Adrenal gland (tissue), 12 donors: ENCODE measurements around the gene FARS2. TPM values are rescaled to one million over a fixed set of nuclear protein-coding genes. Genes with fewer than 3 reads are reported as not detected.

Experiments
- DNase-seq, 7 donors: peaks; one replicate each; pipeline ENCODE4 v3.0.0-alpha.2; 2019 to 2020
- H3K27ac ChIP-seq, 5 donors: fragments of 200-600 bp; sonication (generic) in 4 of 5; 1 replicate in 3 of 5; 2 replicates in 2 of 5; pipeline versions ENCODE4 v1.5.1 to v1.8.0; 2016 to 2020; ENCODE audit warnings: mild to moderate bottlenecking in 1 of 5
- H3K27me3 ChIP-seq: fragments of 200-600 bp; 2 replicates; pipeline ENCODE4 v1.8.0; 2021
- H3K36me3 ChIP-seq, 2 donors: fragments of 200-600 bp; replicated peaks in 1 of 2; 1 replicate in 1 of 2; 2 replicates in 1 of 2; pipeline versions ENCODE4 v1.5.1 to v1.8.0; 2018 to 2022
- H3K4me1 ChIP-seq, 2 donors: fragments of 200-600 bp; replicated peaks in 1 of 2; 1 replicate in 1 of 2; 2 replicates in 1 of 2; pipeline versions ENCODE4 v1.5.1 to v1.8.0; 2018 to 2021
- H3K4me3 ChIP-seq, 4 donors: fragments of 200-600 bp; sonication (generic) in 3 of 4; one replicate each; pipeline ENCODE4 v1.5.1; 2016 to 2018
- H3K9me3 ChIP-seq, 3 donors: fragments of 200-600 bp; sonication (generic) in 1 of 3; replicated peaks in 1 of 3; 1 replicate in 2 of 3; 2 replicates in 1 of 3; pipeline versions ENCODE4 v1.5.1 to v1.8.0; 2016 to 2021
- POLR2A ChIP-seq, 2 donors: fragments of 450-650 bp; IDR thresholded peaks; one replicate each; pipeline ENCODE4 v1.6.1; 2017; ENCODE audit warnings: antibody characterized with exemption in 2 of 2, mild to moderate bottlenecking in 2 of 2, moderate library complexity in 1 of 2
- WGBS, 4 donors: extraction: QIAGEN DNeasy Blood & Tissue Kit in 2 of 4; methylation state at CpG; one replicate each; pipeline versions ENCODE4 v1.1.5 to v1.1.7; 2013 to 2017; 5-methylcytosine and 5-hydroxymethylcytosine counted together
- intact Hi-C, 2 donors: fragments of 100-400 bp; cut with DNase I; formaldehyde crosslinking; loops; one replicate each; pipeline versions ENCODE4 v1.14.1 to v1.15.0; 2022 to 2023
- polyA plus RNA-seq, 3 donors: library from polyadenylated mRNA; stranded (reverse); fragments of 200-250 nt in 2 of 3; fragments of 350-450 nt in 1 of 3; fragmentation: Illumina TruSeq in 1 of 3; extraction: RNeasy Lipid Tissue Mini Kit (QIAGEN cat#74804) in 1 of 3; gene quantifications; one replicate each; pipeline ENCODE4 v1.2.3, GENCODE V29; 2013 to 2014
- total RNA-seq, 9 donors: library from RNA; depleted of rRNA in 4 of 9; stranded (reverse); fragments of >200 nt in 4 of 9; fragments of 120-200 nt in 1 of 9; fragmentation: NEBNext Ultra II Directional in 1 of 9; extraction: Animal tissue kit (Norgen Biotek cat#: 25700) in 1 of 9; gene quantifications; one replicate each; pipeline versions ENCODE4 v1.1.0 to v1.2.4, GENCODE V29; 2013 to 2023
- TF ChIP-seq, protein P1 (sequence below), 6 experiments: fragments of 450-650 bp in 4 of 6; fragments of 200-600 bp in 2 of 6; sonication (generic) in 1 of 6; IDR thresholded peaks; 1 replicate in 5 of 6; 2 replicates in 1 of 6; pipeline versions ENCODE4 v1.5.1 to v1.8.0; 2016 to 2021; ENCODE audit warnings: antibody characterized with exemption in 6 of 6, mild to moderate bottlenecking in 2 of 6, moderate library complexity in 1 of 6
- donor health status: healthy with polysubstance abuse.
- donor health status: Bipolar disorder and iron deficiency.
- donor health status: DM: yes; HTN: yes; CAD: no.
- donor health status: DM: no; HTN: no; CAD: no.
- donor health status: DM: no; HTN: no; CAD: no.
- donor health status: DM: yes; HTN: yes; CAD: no.

The FARS2 gene
- total and polyA plus RNA-seq, 12 donors = 7.2 to 55.2 (median 19.8) TPM

GRCh38 chr6:5247201-5247600 is 14.1 kb upstream of the FARS2 start:
- 93 to 98% (median 96%) methylated on average over 2 of the region's 2 CpGs for WGBS, 4 donors
- intact Hi-C loops = no loop called here
- TF ChIP-seq POLR2A (IDR thresholded peaks at IDR 0.05) = no peak
- TF ChIP-seq, protein P1, sequence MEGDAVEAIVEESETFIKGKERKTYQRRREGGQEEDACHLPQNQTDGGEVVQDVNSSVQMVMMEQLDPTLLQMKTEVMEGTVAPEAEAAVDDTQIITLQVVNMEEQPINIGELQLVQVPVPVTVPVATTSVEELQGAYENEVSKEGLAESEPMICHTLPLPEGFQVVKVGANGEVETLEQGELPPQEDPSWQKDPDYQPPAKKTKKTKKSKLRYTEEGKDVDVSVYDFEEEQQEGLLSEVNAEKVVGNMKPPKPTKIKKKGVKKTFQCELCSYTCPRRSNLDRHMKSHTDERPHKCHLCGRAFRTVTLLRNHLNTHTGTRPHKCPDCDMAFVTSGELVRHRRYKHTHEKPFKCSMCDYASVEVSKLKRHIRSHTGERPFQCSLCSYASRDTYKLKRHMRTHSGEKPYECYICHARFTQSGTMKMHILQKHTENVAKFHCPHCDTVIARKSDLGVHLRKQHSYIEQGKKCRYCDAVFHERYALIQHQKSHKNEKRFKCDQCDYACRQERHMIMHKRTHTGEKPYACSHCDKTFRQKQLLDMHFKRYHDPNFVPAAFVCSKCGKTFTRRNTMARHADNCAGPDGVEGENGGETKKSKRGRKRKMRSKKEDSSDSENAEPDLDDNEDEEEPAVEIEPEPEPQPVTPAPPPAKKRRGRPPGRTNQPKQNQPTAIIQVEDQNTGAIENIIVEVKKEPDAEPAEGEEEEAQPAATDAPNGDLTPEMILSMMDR (IDR thresholded peaks at IDR 0.05) = no peak

DNA sequence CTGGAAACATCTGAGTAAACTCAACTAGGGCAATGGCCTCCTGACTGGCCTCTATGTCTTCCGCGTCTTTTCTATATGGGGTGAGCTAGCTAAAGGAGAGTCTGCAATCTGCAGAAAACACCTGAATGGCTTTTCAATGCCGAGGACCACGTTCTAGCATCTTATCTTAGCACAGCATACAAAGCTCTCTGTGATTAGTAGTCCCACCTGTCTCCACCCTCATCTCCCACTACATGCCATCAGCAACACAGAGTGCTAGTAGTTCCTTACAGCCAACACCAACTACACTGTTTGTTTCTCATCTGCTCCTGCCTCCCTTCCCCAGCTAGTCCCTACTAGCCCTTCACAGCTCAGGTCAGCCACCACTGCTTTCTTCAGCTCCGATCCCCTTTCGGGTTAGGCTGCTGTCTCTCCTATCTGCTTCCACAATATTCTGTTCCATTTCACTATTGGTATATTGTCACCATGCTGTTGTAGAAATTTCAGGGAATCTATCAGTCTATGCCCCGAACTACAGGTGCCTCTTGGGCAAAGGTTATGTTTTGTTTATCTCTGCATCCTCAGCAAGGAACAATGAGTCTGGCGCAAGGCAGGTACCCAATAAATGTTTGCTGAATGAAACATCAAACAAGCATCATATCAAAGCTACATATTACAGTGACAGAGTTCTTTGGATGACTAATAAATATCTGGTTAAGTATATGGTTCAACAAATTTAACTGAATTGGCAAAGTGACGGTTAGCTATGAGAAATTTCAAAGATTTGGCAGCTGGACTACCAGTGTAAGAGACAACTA is 12.8 kb upstream of the FARS2 start:
- Histone ChIP-seq H3K4me3 (no peak overlapping the region), H3K27ac (no peak overlapping the region), H3K27me3 (no peaks in the 10 kb centered on the region), H3K36me3 (no peaks in the 10 kb centered on the region), H3K9me3 (no peaks in the 10 kb centered on the region), H3K4me1 (peaks cover 27 to 31% of the 10 kb centered on the region in 2 donors)
- 84 to 93% (median 92%) methylated on average over 9 of the region's 9 CpGs for WGBS, 4 donors
- intact Hi-C loops = no loop called here
- TF ChIP-seq POLR2A (IDR thresholded peaks at IDR 0.05) = no peak
- TF ChIP-seq, protein P1 (IDR thresholded peaks at IDR 0.05) = no peak
- DNase-seq = no peak

More at GRCh38 chr6:5247201-5247600, 14.1 kb upstream of the FARS2 start:
- Histone ChIP-seq H3K9me3 (no peaks in the 10 kb centered on the region), H3K4me1 (peaks cover 27 to 31% of the 10 kb centered on the region in 2 donors), H3K27me3 (no peaks in the 10 kb centered on the region), H3K36me3 (no peaks in the 10 kb centered on the region), H3K27ac (no peak overlapping the region), H3K4me3 (no peak overlapping the region)
- no peak for DNase-seq

- Histone ChIP-seq H3K36me3 (no peaks in the 10 kb centered on the region), H3K27me3 (no peaks in the 10 kb centered on the region), H3K4me1 (peaks cover 27 to 31% of the 10 kb centered on the region in 2 donors), H3K4me3 (no peak overlapping the region), H3K9me3 (no peaks in the 10 kb centered on the region), H3K27ac (peak overlapping the region in 2 of 5 donors; percentile 31 to 33)
- 43 to 55% (median 48%) methylated on average over 5 of the region's 5 CpGs for WGBS, 4 donors
- intact Hi-C loops = no loop called here
- DNase-seq = peak in 1 of 7 donors; percentile 16
- TF ChIP-seq POLR2A (IDR thresholded peaks at IDR 0.05) = no peak
- TF ChIP-seq, protein P1 (IDR thresholded peaks at IDR 0.05) = no peak
These were observed 11.7 kb upstream of the FARS2 start for GRCh38 chr6:5249451-5250122.

DNA sequence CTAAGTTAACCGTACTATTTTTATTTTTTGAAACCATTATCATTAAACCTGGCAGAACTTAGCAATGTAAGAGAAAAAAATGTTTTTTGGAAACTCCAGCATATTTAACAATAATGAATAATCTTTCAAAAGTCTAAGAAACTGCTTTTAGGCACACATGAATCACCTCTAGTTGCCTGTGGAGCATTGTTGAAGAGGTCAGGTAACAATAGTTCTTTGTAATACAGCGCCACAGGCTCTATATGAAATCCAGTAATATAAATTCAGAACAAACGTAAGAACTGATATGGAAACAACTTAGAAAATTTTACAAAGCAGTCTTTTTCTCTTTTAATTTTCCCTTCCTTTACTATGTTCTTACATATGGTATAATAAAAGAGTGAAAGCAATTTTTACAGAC is 10.9 kb upstream of the FARS2 start:
- no peaks in the 10 kb centered on the region for H3K9me3 ChIP-seq
- H3K4me1 ChIP-seq = peaks cover 25 to 28% of the 10 kb centered on the region in 2 donors
- TF ChIP-seq POLR2A (IDR thresholded peaks at IDR 0.05) = no peak
- TF ChIP-seq, protein P1 (IDR thresholded peaks at IDR 0.05) = no peak
- no peak for DNase-seq
- intact Hi-C loops = no loop called here
- no peaks in the 10 kb centered on the region for H3K36me3 ChIP-seq
- 91 to 96% (median 93%) methylated on average over 3 of the region's 3 CpGs for WGBS, 4 donors
- H3K4me3 ChIP-seq = no peak overlapping the region
- no peaks in the 10 kb centered on the region for H3K27me3 ChIP-seq
- H3K27ac ChIP-seq = no peak overlapping the region
